ENCODE measurements around the gene PURA. TPM values are rescaled to one million over a fixed set of nuclear protein-coding genes. Genes with fewer than 3 reads are reported as not detected.

The PURA gene
- total RNA-seq, 2 donors from 2014 or later: 29.1 to 34.6 TPM

GRCh38 chr5:140157032-140157781, 43.3 kb downstream of the PURA start:
- TF ChIP-seq POLR2A (IDR thresholded peaks at IDR 0.05) (no peak), CTCF (IDR thresholded peaks at IDR 0.05) (peak; percentile 81 to 97 (median 95))
- ATAC-seq (peak; percentile 95), DNase-seq (peak; percentile 90 to 92 (median 90))
- Histone ChIP-seq H3K4me3 (no peak overlapping the region), H3K27ac (peak overlapping the region; percentile 45 to 64 (median 61)), H3K36me3 (replicated peaks in 1 of 2; ENCODE audit: insufficient read depth in 1 of 2, low read depth in 2 of 2) (no peaks in the 10 kb centered on the region), H3K9me3 (no peaks in the 10 kb centered on the region), H3K4me1 (peaks cover 11% of the 10 kb centered on the region), H3K27me3 (no peaks in the 10 kb centered on the region)
- 3 to 9% methylated on average over 14 to 27 of the region's 30 CpGs for WGBS, 2 donors
- intact Hi-C loops (cut with DNase I): loop anchor here (5.0 kb wide), 1 partner anchor 80 kb away; no protein-coding TSS in a partner anchor

GRCh38 chr5:140159014-140159927, 45.4 kb downstream of the PURA start:
- Histone ChIP-seq H3K4me3 (no peak overlapping the region), H3K4me1 (peaks cover 24% of the 10 kb centered on the region), H3K27ac (peak overlapping the region in 1 of 4 donors; percentile 11), H3K9me3 (no peaks in the 10 kb centered on the region), H3K36me3 (replicated peaks in 1 of 2; ENCODE audit: insufficient read depth in 1 of 2, low read depth in 2 of 2) (no peaks in the 10 kb centered on the region), H3K27me3 (no peaks in the 10 kb centered on the region)
- ATAC-seq (no peak), DNase-seq (no peak)
- TF ChIP-seq POLR2A (IDR thresholded peaks at IDR 0.05) (no peak), CTCF (IDR thresholded peaks at IDR 0.05) (no peak)
- WGBS, 2 donors: 79 to 85% methylated on average over 7 of the region's 7 CpGs
- intact Hi-C loops (cut with DNase I): loop anchor here (5.0 kb wide), 1 partner anchor 82 kb away; no protein-coding TSS in a partner anchor

- no peak overlapping the region for H3K27ac ChIP-seq
- no peaks in the 10 kb centered on the region for H3K27me3 ChIP-seq
- no peak overlapping the region for H3K4me3 ChIP-seq
- H3K9me3 ChIP-seq: no peaks in the 10 kb centered on the region
- intact Hi-C loops (cut with DNase I): no loop called here
- 89 to 90% methylated on average over 5 of the region's 5 CpGs for WGBS, 2 donors
- ATAC-seq (no peak), DNase-seq (no peak)
- H3K36me3 ChIP-seq (replicated peaks in 1 of 2; ENCODE audit: insufficient read depth in 1 of 2, low read depth in 2 of 2): no peaks in the 10 kb centered on the region
- peaks cover 39% of the 10 kb centered on the region for H3K4me1 ChIP-seq
- TF ChIP-seq POLR2A (IDR thresholded peaks at IDR 0.05) (no peak), CTCF (IDR thresholded peaks at IDR 0.05) (no peak)
Observed at GRCh38 chr5:140162275-140162674, 48.4 kb downstream of the PURA start.

- no peak for DNase-seq
- intact Hi-C loops (cut with DNase I): no loop called here
- no peak overlapping the region for H3K4me3 ChIP-seq
- peaks cover 39% of the 10 kb centered on the region for H3K4me1 ChIP-seq
- 56 to 74% methylated on average over 5 of the region's 5 CpGs for WGBS, 2 donors
- no peaks in the 10 kb centered on the region for H3K27me3 ChIP-seq
- no peak for ATAC-seq
- peak overlapping the region in 1 of 4 donors; percentile 26 for H3K27ac ChIP-seq
- H3K9me3 ChIP-seq: no peaks in the 10 kb centered on the region
- H3K36me3 ChIP-seq (replicated peaks in 1 of 2; ENCODE audit: insufficient read depth in 1 of 2, low read depth in 2 of 2): no peaks in the 10 kb centered on the region
- TF ChIP-seq POLR2A (IDR thresholded peaks at IDR 0.05): no peak
- TF ChIP-seq CTCF (IDR thresholded peaks at IDR 0.05): no peak
Observed at GRCh38 chr5:140162781-140163180, 48.9 kb downstream of the PURA start.

Measured in body of pancreas (tissue), 4 donors.